Liver (tissue), 9 donors: Measurements from ENCODE around the gene SNCAIP. TPM values are rescaled to one million over a fixed set of nuclear protein-coding genes. Genes with fewer than 3 reads are reported as not detected.

Experiments used
- DNase-seq: peaks from one replicate; pipeline ENCODE4 v3.0.0-alpha.2; 2017; ENCODE audit warnings: low spot score
- H3K27ac ChIP-seq, 2 donors: one replicate each; pipeline ENCODE4 v1.7.0; 2013; ENCODE audit warnings: inconsistent platforms in 2 of 2, low read length in 2 of 2, control low read depth in 1 of 2, low read depth in 1 of 2, mild to moderate bottlenecking in 1 of 2
- H3K27me3 ChIP-seq, 4 donors: one replicate each; pipeline versions ENCODE4 v1.6.1 to v1.7.0; 2013; ENCODE audit warnings: low read length in 3 of 4, inconsistent platforms in 1 of 4, mild to moderate bottlenecking in 1 of 4, moderate library complexity in 1 of 4; ENCODE audit not compliant: control insufficient read depth in 4 of 4, insufficient read depth in 4 of 4
- H3K36me3 ChIP-seq, 4 donors: one replicate each; pipeline versions ENCODE4 v1.6.1 to v1.7.0; 2013; ENCODE audit warnings: low read length in 3 of 4, mild to moderate bottlenecking in 3 of 4, low read depth in 1 of 4, moderate library complexity in 1 of 4; ENCODE audit not compliant: control insufficient read depth in 4 of 4, insufficient read depth in 3 of 4
- H3K4me1 ChIP-seq, 4 donors: one replicate each; pipeline versions ENCODE4 v1.6.1 to v1.7.0; 2013; ENCODE audit warnings: low read length in 3 of 4, mild to moderate bottlenecking in 3 of 4, moderate library complexity in 1 of 4; ENCODE audit not compliant: control insufficient read depth in 4 of 4, insufficient read depth in 4 of 4
- H3K4me3 ChIP-seq, 3 donors: one replicate each; pipeline versions ENCODE4 v1.6.1 to v1.7.0; 2013; ENCODE audit warnings: low read length in 3 of 3, control low read depth in 1 of 3, low read depth in 1 of 3, mild to moderate bottlenecking in 1 of 3
- H3K9ac ChIP-seq, 2 donors: one replicate each; pipeline ENCODE4 v1.7.0; 2013; ENCODE audit warnings: low read length in 2 of 2, mild to moderate bottlenecking in 2 of 2, moderate library complexity in 2 of 2, control low read depth in 1 of 2, low read depth in 1 of 2
- H3K9me3 ChIP-seq, 4 donors: one replicate each; pipeline versions ENCODE4 v1.6.1 to v1.7.0; 2013; ENCODE audit warnings: low read length in 3 of 4; ENCODE audit not compliant: control insufficient read depth in 4 of 4
- ATF3 ChIP-seq: IDR thresholded peaks from 2 replicates; pipeline ENCODE4 v1.6.1; 2016; ENCODE audit warnings: antibody characterized with exemption
- CTCF ChIP-seq: fragments of 150-350 bp; IDR thresholded peaks from 2 replicates; pipeline ENCODE4 v1.5.1; 2017; ENCODE audit warnings: improper control_type of control experiment, low read depth, low read length; ENCODE audit not compliant: missing input control
- FOXA1 ChIP-seq: IDR thresholded peaks from 2 replicates; pipeline ENCODE4 v1.6.1; 2016; ENCODE audit warnings: antibody characterized with exemption
- FOXA2 ChIP-seq: IDR thresholded peaks from 2 replicates; pipeline ENCODE4 v1.6.1; 2016; ENCODE audit warnings: antibody characterized with exemption
- GABPA ChIP-seq, 2 donors: IDR thresholded peaks in 1 of 2; conservative IDR thresholded peaks in 1 of 2; 2 replicates each; pipeline ENCODE4 v1.6.1; 2016; ENCODE audit warnings: antibody characterized with exemption in 2 of 2, mild to moderate bottlenecking in 1 of 2, moderate library complexity in 1 of 2
- HNF4G ChIP-seq: IDR thresholded peaks from 2 replicates; pipeline ENCODE4 v1.6.1; 2016; ENCODE audit warnings: antibody characterized with exemption
- JUND ChIP-seq, 2 donors: IDR thresholded peaks; 2 replicates each; pipeline ENCODE4 v1.6.1; 2016; ENCODE audit warnings: antibody characterized with exemption in 2 of 2
- REST ChIP-seq: IDR thresholded peaks from 2 replicates; pipeline ENCODE4 v1.6.1; 2016; ENCODE audit warnings: antibody characterized with exemption, mild to moderate bottlenecking
- SP1 ChIP-seq: IDR thresholded peaks from 2 replicates; pipeline ENCODE4 v1.6.1; 2018; ENCODE audit warnings: antibody characterized with exemption, mild to moderate bottlenecking
- TAF1 ChIP-seq: conservative IDR thresholded peaks from 2 replicates; pipeline ENCODE4 v1.6.1; 2016; ENCODE audit warnings: antibody characterized with exemption, mild to moderate bottlenecking
- YY1 ChIP-seq: IDR thresholded peaks from 2 replicates; pipeline ENCODE4 v1.6.1; 2016; ENCODE audit warnings: antibody characterized with exemption, mild to moderate bottlenecking
- ZBTB33 ChIP-seq: IDR thresholded peaks from 2 replicates; pipeline ENCODE4 v1.6.1; 2016; ENCODE audit warnings: antibody characterized with exemption
- WGBS: extraction: QIAGEN DNeasy Blood & Tissue Kit; methylation state at CpG from one replicate; pipeline ENCODE4 v1.1.7; 2013; 5-methylcytosine and 5-hydroxymethylcytosine counted together
- polyA plus RNA-seq, 2 donors: library from polyadenylated mRNA; stranded (reverse) in 1 of 2; unstranded in 1 of 2; fragments of 200-250 nt in 1 of 2; fragments of >200 nt in 1 of 2; fragmentation: Nextera tagmentation in 1 of 2; extraction: Ambion mirVana in 1 of 2; gene quantifications; one replicate each; pipeline versions ENCODE4 v1.2.1 to v1.2.3, GENCODE V29; 2013 to 2015
- total RNA-seq, 2 donors: library from RNA; depleted of rRNA; stranded (reverse); fragments of >200 nt; gene quantifications; one replicate each; pipeline ENCODE4 v1.2.3, GENCODE V29; 2014
- donor health status: healthy.
- donor health status: healthy.
- donor health status: healthy.
- donor health status: healthy.
- donor health status: healthy.

SNCAIP gene
- total and polyA plus RNA-seq, 4 donors: 0.17 to 2.1 (median 0.74) TPM

- H3K9ac ChIP-seq: no peak overlapping the region
- H3K36me3 ChIP-seq: no peaks in the 10 kb centered on the region
- H3K27me3 ChIP-seq: no peaks in the 10 kb centered on the region
- no peaks in the 10 kb centered on the region for H3K4me1 ChIP-seq
- no peak overlapping the region for H3K4me3 ChIP-seq
- TF ChIP-seq GABPA (IDR thresholded peaks at IDR 0.05 in 1 of 2, conservative IDR thresholded peaks at IDR 0.05 in 1 of 2): no peak
- no peak for TF ChIP-seq JUND (IDR thresholded peaks at IDR 0.05)
- TF ChIP-seq FOXA2: no peak
- no peak for TF ChIP-seq YY1
- no peak for TF ChIP-seq REST
- TF ChIP-seq CTCF: no peak
- TF ChIP-seq ATF3: no peak
- no peak for TF ChIP-seq HNF4G
- no peak for TF ChIP-seq TAF1
- TF ChIP-seq SP1: no peak
- DNase-seq: no peak
- H3K27ac ChIP-seq: no peak overlapping the region
- H3K9me3 ChIP-seq: no peaks in the 10 kb centered on the region
- 85% methylated on average over 2 of the region's 2 CpGs for WGBS
Measured at GRCh38 chr5:122296871-122297270, 15.2 kb upstream of the SNCAIP start.

GRCh38 chr5:122297587-122298298 is 14.3 kb upstream of the SNCAIP start:
- Histone ChIP-seq H3K4me1 (no peaks in the 10 kb centered on the region), H3K36me3 (no peaks in the 10 kb centered on the region), H3K9me3 (no peaks in the 10 kb centered on the region), H3K9ac (no peak overlapping the region), H3K27ac (no peak overlapping the region), H3K4me3 (no peak overlapping the region), H3K27me3 (peaks cover 0 to 2% (median 0%) of the 10 kb centered on the region in 4 donors)
- 77% methylated on average over 6 of the region's 6 CpGs for WGBS
- TF ChIP-seq CTCF (no peak), FOXA1 (no peak), SP1 (no peak), ZBTB33 (no peak)
- DNase-seq: no peak
